Osteoblast (primary cell): ENCODE data around the gene TMEM125. TPM values are rescaled to one million over a fixed set of nuclear protein-coding genes. Genes with fewer than 3 reads are reported as not detected.

Experiments used
- DNase-seq: peaks from one replicate; pipeline ENCODE4 v3.0.0; 2011; ENCODE audit warnings: low spot score, mixed read lengths; ENCODE audit not compliant: insufficient read length; ENCODE audit errors: missing footprints
- H2AFZ ChIP-seq: 2 replicates; pipeline ENCODE4 v1.6.0; 2011; ENCODE audit warnings: mild to moderate bottlenecking, low read length
- H3K27ac ChIP-seq: 2 replicates; pipeline ENCODE4 v1.5.1; 2011; ENCODE audit warnings: mild to moderate bottlenecking, low read depth, low read length, moderate library complexity
- H3K27me3 ChIP-seq: 2 replicates; pipeline ENCODE4 v1.6.0; 2012; ENCODE audit warnings: mild to moderate bottlenecking, control low read depth, inconsistent platforms, low read length, moderate library complexity; ENCODE audit not compliant: insufficient read depth
- H3K36me3 ChIP-seq: 2 replicates; pipeline ENCODE4 v1.5.1; 2011; ENCODE audit warnings: mild to moderate bottlenecking, low read length, control low read depth, moderate library complexity; ENCODE audit not compliant: insufficient read depth
- H3K4me1 ChIP-seq: 2 replicates; pipeline ENCODE4 v1.5.1; 2011; ENCODE audit warnings: mild to moderate bottlenecking, low read length, control low read depth, moderate library complexity; ENCODE audit not compliant: insufficient read depth
- H3K4me2 ChIP-seq: 2 replicates; pipeline ENCODE4 v1.6.0; 2011; ENCODE audit warnings: mild to moderate bottlenecking, low read length; ENCODE audit not compliant: insufficient read depth
- H3K4me3 ChIP-seq: fragments of 200-600 bp; sonication (generic); 3 replicates; pipeline ENCODE4 v1.5.1; 2012; ENCODE audit warnings: mild to moderate bottlenecking, low read length, inconsistent platforms; ENCODE audit not compliant: insufficient read depth
- H3K79me2 ChIP-seq: 2 replicates; pipeline ENCODE4 v1.6.0; 2012; ENCODE audit warnings: mild to moderate bottlenecking, low read length, control low read depth, inconsistent platforms; ENCODE audit not compliant: insufficient read depth
- H3K9me3 ChIP-seq: 2 replicates; pipeline ENCODE4 v1.5.1; 2011; ENCODE audit warnings: low read depth, low read length, control low read depth
- H4K20me1 ChIP-seq: 2 replicates; pipeline ENCODE4 v1.6.0; 2012; ENCODE audit warnings: mild to moderate bottlenecking, low read length, control low read depth; ENCODE audit not compliant: insufficient read depth
- total RNA-seq: library from RNA; depleted of rRNA; stranded (reverse); fragments of >200 nt; gene quantifications from 2 replicates; pipeline ENCODE4 v1.2.3, GENCODE V29; 2012
- TF ChIP-seq, protein P1 (sequence below): IDR thresholded peaks from 2 replicates; pipeline ENCODE4 v1.5.1; 2011; ENCODE audit warnings: mild to moderate bottlenecking, low read depth, low read length, moderate library complexity; ENCODE audit errors: extremely low read depth

TMEM125 gene
- total RNA-seq, 1 donor: not detected

DNA sequence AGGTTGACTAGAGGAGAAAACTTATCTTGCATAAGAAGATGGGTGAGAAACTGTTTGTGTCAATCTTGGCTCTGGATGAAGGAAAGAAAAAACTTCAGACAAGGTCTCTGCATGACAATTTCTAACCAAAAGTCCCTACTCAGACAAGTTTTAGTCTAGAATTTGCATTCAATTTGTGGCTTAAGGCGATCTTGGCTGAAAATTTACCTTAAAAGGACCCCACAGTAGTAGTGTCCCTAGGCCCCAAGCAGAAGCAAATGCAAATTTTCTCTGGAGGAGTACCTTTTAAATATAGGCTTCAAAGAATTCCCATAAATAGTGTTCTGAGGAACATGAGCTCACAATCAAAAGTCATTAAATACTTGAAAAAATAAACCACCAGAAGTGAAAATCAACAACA is 17.6 kb upstream of the TMEM125 start:
- no peak for DNase-seq
- Histone ChIP-seq H3K27me3 (peaks cover 24% of the 10 kb centered on the region), H3K4me2 (no peak overlapping the region), H3K79me2 (no peaks in the 10 kb centered on the region), H4K20me1 (no peaks in the 10 kb centered on the region), H3K36me3 (no peaks in the 10 kb centered on the region), H3K9me3 (no peaks in the 10 kb centered on the region), H3K4me3 (no peak overlapping the region), H3K4me1 (no peaks in the 10 kb centered on the region), H3K27ac (no peak overlapping the region), H2AFZ (no peak overlapping the region)
- TF ChIP-seq, protein P1, sequence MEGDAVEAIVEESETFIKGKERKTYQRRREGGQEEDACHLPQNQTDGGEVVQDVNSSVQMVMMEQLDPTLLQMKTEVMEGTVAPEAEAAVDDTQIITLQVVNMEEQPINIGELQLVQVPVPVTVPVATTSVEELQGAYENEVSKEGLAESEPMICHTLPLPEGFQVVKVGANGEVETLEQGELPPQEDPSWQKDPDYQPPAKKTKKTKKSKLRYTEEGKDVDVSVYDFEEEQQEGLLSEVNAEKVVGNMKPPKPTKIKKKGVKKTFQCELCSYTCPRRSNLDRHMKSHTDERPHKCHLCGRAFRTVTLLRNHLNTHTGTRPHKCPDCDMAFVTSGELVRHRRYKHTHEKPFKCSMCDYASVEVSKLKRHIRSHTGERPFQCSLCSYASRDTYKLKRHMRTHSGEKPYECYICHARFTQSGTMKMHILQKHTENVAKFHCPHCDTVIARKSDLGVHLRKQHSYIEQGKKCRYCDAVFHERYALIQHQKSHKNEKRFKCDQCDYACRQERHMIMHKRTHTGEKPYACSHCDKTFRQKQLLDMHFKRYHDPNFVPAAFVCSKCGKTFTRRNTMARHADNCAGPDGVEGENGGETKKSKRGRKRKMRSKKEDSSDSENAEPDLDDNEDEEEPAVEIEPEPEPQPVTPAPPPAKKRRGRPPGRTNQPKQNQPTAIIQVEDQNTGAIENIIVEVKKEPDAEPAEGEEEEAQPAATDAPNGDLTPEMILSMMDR: no peak

DNA sequence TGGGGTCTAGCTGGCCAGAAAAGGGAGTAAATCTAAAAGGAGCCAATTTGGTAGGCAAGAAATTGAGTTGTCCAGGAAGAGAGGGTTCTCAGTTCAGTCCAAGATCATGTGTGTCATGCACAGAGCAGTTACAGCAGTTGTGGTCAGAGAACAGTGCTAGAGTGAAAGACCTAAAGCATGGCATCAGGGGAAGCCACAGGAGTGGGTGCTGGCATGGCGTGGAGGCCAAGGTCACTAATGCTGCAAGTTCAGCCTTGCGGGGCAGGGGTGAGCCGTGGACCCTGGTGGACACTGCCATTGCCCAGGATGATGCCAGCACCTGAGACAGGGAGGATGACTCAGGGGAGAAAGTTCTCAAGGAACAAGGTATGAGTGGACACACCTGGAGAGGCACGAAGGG is 16.6 kb upstream of the TMEM125 start:
- no peak overlapping the region for H3K4me3 ChIP-seq
- H2AFZ ChIP-seq: no peak overlapping the region
- H3K4me2 ChIP-seq: no peak overlapping the region
- no peaks in the 10 kb centered on the region for H3K79me2 ChIP-seq
- TF ChIP-seq, protein P1: no peak
- no peaks in the 10 kb centered on the region for H3K36me3 ChIP-seq
- no peak for DNase-seq
- no peaks in the 10 kb centered on the region for H3K9me3 ChIP-seq
- H3K27me3 ChIP-seq: peaks cover 24% of the 10 kb centered on the region
- no peak overlapping the region for H3K27ac ChIP-seq
- H3K4me1 ChIP-seq: no peaks in the 10 kb centered on the region
- no peaks in the 10 kb centered on the region for H4K20me1 ChIP-seq

DNA sequence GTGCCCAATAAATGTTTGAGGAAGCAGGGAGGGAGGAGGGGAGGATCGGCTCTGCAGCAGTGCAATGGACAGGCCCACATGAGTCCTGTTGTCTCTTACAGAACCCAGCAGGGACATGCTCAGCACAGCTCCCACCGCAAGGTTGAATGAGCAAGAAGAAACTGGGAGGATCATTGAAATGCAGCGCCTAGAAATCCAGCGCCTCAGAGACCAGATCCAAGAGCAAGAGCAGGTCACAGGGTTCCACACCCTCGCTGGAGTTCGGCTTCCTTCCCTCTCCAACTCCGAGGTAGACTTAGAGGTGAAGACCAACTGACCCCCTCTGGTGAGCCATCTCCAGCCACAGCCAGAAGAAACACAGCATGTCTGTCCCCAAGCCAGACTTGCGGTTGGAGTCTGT is 15.9 kb upstream of the TMEM125 start:
- Histone ChIP-seq H3K79me2 (no peaks in the 10 kb centered on the region), H3K4me1 (no peaks in the 10 kb centered on the region), H4K20me1 (no peaks in the 10 kb centered on the region), H3K9me3 (no peaks in the 10 kb centered on the region), H3K4me3 (no peak overlapping the region), H3K27ac (no peak overlapping the region), H2AFZ (no peak overlapping the region), H3K36me3 (no peaks in the 10 kb centered on the region), H3K27me3 (peaks cover 24% of the 10 kb centered on the region), H3K4me2 (no peak overlapping the region)
- TF ChIP-seq, protein P1: no peak
- DNase-seq: no peak

DNA sequence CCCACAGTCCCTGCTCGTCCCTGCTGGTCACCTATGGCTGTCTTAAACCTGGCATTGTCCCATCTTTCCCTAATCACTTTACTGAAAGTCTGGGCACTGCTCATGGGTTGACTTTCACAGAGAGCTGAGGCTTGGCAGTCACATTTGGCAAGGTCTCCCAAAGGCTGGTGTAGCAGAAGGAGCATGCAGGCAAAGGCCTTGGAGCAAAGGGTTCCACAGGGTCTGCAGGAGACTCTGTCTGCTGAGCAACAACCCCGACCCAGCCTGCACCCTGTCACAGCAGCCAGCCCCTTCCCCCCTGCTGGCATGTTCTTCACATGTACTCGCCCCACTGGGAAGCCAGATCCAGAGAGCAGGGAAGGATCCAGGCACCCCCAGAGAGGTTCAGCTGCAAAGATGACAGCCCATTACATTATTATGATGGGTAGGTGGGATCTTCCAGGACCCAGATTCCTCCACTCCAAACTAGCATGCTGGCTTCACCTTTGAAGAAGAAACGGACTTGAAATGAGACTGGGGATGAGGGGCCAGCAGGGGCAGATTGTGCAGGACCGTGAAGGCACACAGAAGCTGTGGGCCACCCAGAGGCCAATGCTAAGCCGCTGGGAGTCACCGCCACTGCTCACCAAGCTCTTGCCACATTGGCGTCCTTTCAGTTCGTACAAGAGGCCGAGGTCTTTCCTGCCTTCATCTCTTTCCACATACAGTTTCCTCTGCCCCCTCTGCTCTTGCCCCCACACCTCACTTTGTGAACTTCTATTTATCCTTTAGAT is 14.2 kb upstream of the TMEM125 start:
- H3K27ac ChIP-seq: no peak overlapping the region
- TF ChIP-seq, protein P1: no peak
- H3K79me2 ChIP-seq: no peaks in the 10 kb centered on the region

More for the DNA sequence above, 14.2 kb upstream of the TMEM125 start:
- H3K4me3 ChIP-seq: no peak overlapping the region
- no peaks in the 10 kb centered on the region for H3K36me3 ChIP-seq
- DNase-seq: no peak
- no peak overlapping the region for H3K4me2 ChIP-seq
- H3K4me1 ChIP-seq: no peaks in the 10 kb centered on the region
- H3K27me3 ChIP-seq: peaks cover 24% of the 10 kb centered on the region
- no peaks in the 10 kb centered on the region for H4K20me1 ChIP-seq
- no peak overlapping the region for H2AFZ ChIP-seq
- H3K9me3 ChIP-seq: no peaks in the 10 kb centered on the region
